ENCODE measurements around the gene REM1. TPM values are rescaled to one million over a fixed set of nuclear protein-coding genes. Genes with fewer than 3 reads are reported as not detected.
A peak's percentile ranks its signal among the peaks of the same experiment; 100 is the strongest.
"Not testable (repeated sequence)": the region's sequence is repeated elsewhere in the genome, so short reads cannot be mapped to it uniquely, and the experiment has no call there.

Gene REM1, protein sequence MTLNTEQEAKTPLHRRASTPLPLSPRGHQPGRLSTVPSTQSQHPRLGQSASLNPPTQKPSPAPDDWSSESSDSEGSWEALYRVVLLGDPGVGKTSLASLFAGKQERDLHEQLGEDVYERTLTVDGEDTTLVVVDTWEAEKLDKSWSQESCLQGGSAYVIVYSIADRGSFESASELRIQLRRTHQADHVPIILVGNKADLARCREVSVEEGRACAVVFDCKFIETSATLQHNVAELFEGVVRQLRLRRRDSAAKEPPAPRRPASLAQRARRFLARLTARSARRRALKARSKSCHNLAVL
- total RNA-seq (1 to 10 TPM in 6 of 7 donors, under 1 TPM in 1; 0.79 to 8.1 (median 1.7) TPM), polyA plus RNA-seq (1 to 10 TPM; 1.2 to 1.6 (median 1.4) TPM)
- long read RNA-seq, donor 1, partial matches to known transcripts, result 0 of 1 reads
- long read RNA-seq, donor 1, other reads (novel, unspliced or antisense), result 0 of 1 reads
- long read RNA-seq, donor 2, partial matches to known transcripts, result 0 of 4 reads
- long read RNA-seq, donor 2, other reads (novel, unspliced or antisense), result 0 of 4 reads

DNA sequence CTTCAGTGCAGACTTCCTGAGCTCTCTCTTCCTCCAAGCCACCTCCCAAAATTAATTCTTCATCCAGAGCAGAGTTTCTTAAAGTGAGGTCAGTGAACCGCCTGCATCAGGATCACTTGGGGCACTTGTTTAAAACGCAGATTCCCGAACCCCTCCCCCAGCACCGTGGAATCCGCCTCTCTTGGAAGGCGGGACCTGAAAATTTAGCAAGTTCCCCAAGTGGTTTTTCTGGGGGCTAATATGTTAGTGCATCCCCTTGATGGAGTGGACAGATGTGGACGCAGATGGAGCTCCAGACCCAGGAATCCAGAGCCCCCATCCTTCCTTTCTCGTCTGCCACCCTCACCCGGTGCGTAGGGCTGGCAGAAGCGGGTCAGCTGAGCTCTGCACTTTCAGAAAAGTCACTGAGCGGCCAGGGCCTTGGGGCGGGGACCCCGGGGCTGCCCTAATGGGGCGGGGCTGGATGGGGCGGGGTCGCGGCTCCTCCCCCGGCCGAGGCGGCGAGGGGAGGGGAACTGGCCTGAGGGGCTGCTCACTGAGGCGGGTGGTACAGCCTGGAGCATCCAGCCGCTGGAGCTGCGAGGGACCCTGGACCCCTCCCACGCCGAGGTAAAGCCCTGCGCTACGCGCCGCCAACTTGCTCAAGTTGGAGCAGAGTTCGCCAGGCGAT lies at the start of gene REM1, which contains the start of gene DEFB124:
TSS of gene REM1 (plus strand) at position 531 of the 670 bp plus-strand sequence. CDS start 1,158 bp downstream, outside the sequence.
TSS of gene DEFB124 (minus strand) at position 370 of the 670 bp plus-strand sequence. CDS start 2,114 bp downstream, outside the sequence.
- Histone ChIP-seq H3K9me3 (no peaks in the 10 kb centered on the region), H3K27me3 (replicated peaks in 1 of 7) (peaks cover 0 to 42% (median 16%) of the 10 kb centered on the region in 7 donors), H3K36me3 (no peaks in the 10 kb centered on the region), H3K4me3 (peak within 1 kb of the TSS; percentile 16 to 63 (median 26)), H3K4me1 (peaks cover 5 to 23% (median 15%) of the 10 kb centered on the region in 6 donors), H3K27ac (peak within 1 kb of the TSS in 5 of 8 donors; percentile 14 to 57 (median 46))
- WGBS, 5 donors, result 6 to 18% (median 7%) methylated on average over 18 to 33 of the region's 33 CpGs
- TF ChIP-seq POLR2AphosphoS5 (IDR thresholded peaks at IDR 0.05) (peak in 1 of 3 donors; percentile 46), POLR2A (IDR thresholded peaks at IDR 0.05) (no peak)
- intact Hi-C loops (cut with DNase I; ENCODE audit: low total_unique reads), result no loop called here
- no peak for DNase-seq

DNA sequence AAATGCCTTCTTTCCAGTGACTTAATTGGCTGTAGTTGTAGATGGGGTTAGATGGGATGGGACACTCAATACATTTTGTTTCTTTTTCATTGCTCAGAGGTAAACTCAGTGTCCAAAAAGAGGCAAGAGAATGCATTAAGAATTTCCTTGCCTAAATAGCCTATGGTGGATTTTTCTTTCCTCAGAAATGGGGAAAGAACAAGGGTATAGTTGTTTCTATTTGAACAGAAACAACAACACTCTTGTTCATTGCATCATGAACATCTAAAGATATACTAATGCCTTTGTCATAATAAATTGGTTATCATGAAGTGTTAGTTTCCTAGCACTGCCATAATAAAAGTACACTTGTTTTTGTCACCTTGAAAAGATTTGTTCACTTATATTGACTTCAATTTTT lies 49.3 kb upstream of the REM1 start:
- intact Hi-C loops (cut with DNase I; ENCODE audit: low total_unique reads), result no loop called here
- Histone ChIP-seq H3K9me3 (peaks cover 0 to 11% (median 0%) of the 10 kb centered on the region in 8 donors), H3K4me3 (no peak overlapping the region), H3K27me3 (replicated peaks in 1 of 7) (peaks cover 0 to 9% (median 0%) of the 10 kb centered on the region in 7 donors), H3K27ac (no peak overlapping the region), H3K36me3 (no peaks in the 10 kb centered on the region), H3K4me1 (peaks cover 0 to 4% (median 0%) of the 10 kb centered on the region in 6 donors)
- no peak for DNase-seq
- TF ChIP-seq POLR2AphosphoS5 (IDR thresholded peaks at IDR 0.05) (no peak), POLR2A (IDR thresholded peaks at IDR 0.05) (no peak)
- TF ChIP-seq, protein P1, sequence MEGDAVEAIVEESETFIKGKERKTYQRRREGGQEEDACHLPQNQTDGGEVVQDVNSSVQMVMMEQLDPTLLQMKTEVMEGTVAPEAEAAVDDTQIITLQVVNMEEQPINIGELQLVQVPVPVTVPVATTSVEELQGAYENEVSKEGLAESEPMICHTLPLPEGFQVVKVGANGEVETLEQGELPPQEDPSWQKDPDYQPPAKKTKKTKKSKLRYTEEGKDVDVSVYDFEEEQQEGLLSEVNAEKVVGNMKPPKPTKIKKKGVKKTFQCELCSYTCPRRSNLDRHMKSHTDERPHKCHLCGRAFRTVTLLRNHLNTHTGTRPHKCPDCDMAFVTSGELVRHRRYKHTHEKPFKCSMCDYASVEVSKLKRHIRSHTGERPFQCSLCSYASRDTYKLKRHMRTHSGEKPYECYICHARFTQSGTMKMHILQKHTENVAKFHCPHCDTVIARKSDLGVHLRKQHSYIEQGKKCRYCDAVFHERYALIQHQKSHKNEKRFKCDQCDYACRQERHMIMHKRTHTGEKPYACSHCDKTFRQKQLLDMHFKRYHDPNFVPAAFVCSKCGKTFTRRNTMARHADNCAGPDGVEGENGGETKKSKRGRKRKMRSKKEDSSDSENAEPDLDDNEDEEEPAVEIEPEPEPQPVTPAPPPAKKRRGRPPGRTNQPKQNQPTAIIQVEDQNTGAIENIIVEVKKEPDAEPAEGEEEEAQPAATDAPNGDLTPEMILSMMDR (IDR thresholded peaks at IDR 0.05 in 8 of 11, conservative IDR thresholded peaks at IDR 0.05 in 3 of 11), result no peak

DNA sequence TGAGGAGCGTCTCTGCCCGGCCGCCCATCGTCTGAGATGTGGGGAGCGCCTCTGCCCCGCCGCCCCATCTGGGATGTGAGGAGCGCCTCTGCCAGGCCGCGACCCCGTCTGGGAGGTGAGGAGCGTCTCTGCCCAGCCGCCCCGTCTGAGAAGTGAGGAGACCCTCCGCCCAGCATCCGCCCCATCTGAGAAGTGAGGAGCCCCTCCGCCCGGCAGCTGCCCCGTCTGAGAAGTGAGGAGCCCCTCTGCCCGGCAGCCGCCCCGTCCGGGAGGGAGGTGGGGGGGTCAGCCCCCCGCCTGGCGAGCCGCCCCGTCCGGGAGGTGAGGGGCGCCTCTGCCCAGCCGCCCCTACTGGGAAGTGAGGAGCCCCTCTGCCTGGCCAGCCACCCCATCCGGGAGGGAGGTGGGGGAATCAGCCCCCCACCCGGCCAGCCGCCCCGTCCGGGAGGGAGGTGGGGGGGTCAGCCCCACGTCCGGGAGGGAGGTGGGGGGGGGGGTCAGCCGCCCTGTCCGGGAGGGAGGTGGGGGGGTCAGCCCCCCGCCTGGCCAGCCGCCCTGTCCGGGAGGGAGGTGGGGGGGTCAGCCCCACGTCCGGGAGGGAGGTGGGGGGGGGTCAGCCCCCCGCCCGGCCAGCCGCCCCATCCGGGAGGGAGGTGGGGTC lies 48.1 kb upstream of the REM1 start:
- DNase-seq; H3K4me1 ChIP-seq; H3K36me3 ChIP-seq; intact Hi-C loops (cut with DNase I; ENCODE audit: low total_unique reads); H3K27ac ChIP-seq; H3K27me3 ChIP-seq (replicated peaks in 1 of 7); H3K4me3 ChIP-seq: not testable (repeated sequence)
- WGBS, 5 donors, result 91 to 98% (median 95%) methylated on average over 6 to 45 of the region's 48 CpGs; no CpG with 5 or more reads in 1 of the 5 donors
- H3K9me3 ChIP-seq, result peaks cover 0 to 11% (median 0%) of the 10 kb centered on the region in 8 donors

DNA sequence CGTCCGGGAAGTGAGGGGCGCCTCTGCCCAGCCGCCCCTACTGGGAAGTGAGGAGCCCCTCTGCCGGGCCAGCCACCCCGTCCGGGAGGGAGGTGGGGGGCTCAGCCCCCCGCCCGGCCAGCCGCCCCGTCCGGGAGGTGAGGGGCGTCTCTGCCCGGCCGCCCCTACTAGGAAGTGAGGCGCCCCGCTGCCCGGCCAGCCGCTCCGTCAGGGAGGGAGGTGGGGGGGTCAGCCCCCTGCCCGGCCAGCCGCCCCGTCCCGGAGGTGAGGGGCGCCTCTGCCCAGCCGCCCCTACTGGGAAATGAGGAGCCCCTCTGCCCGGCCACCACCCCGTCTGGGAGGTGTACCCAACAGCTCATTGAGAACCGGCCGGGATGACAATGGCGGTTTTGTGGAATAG lies 47.5 kb upstream of the REM1 start:
- DNase-seq; H3K27me3 ChIP-seq (replicated peaks in 1 of 7); H3K27ac ChIP-seq; H3K4me1 ChIP-seq; H3K36me3 ChIP-seq; H3K4me3 ChIP-seq; intact Hi-C loops (cut with DNase I; ENCODE audit: low total_unique reads): not testable (repeated sequence)
- 91 to 98% (median 93%) methylated on average over 7 to 31 of the region's 31 CpGs for WGBS, 5 donors
- peaks cover 0 to 11% (median 0%) of the 10 kb centered on the region in 8 donors for H3K9me3 ChIP-seq

DNA sequence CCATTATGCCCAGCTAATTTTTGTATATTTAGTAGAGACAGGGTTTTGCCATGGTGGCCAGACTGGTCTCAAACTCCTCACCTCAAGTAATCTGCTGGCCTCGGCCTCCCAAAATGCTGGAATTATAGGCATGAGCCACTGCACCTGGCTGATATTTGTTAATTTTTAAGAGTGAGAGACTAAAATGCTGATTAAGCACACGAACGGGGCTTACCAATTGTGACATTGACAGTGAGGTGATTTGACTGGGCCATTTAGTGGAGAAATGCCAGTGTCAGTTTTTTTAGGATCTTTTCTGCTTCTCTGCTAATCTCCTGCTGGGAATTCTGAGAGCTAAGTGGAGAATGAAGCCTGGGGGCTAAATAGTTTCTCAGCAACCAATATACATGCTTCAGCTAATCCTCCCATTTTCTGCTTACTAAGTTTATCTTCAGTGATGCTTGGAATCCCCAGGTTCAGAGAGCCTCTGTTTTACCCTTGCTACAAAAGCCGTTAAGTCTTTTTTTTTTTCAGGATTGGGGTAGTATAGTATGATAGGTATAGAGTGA lies 44.4 kb upstream of the REM1 start:
- TF ChIP-seq POLR2A (IDR thresholded peaks at IDR 0.05), result no peak
- TF ChIP-seq, protein P1 (IDR thresholded peaks at IDR 0.05 in 8 of 11, conservative IDR thresholded peaks at IDR 0.05 in 3 of 11), result no peak
- 59 to 77% (median 63%) methylated on average over 4 of the region's 4 CpGs for WGBS, 5 donors

More for the DNA sequence above, 44.4 kb upstream of the REM1 start:
- Histone ChIP-seq H3K4me3 (no peak overlapping the region), H3K9me3 (peaks cover 0 to 11% (median 0%) of the 10 kb centered on the region in 8 donors), H3K27me3 (replicated peaks in 1 of 7) (peaks cover 0 to 4% (median 0%) of the 10 kb centered on the region in 7 donors), H3K36me3 (no peaks in the 10 kb centered on the region), H3K4me1 (peaks cover 0 to 4% (median 0%) of the 10 kb centered on the region in 6 donors), H3K27ac (peak overlapping the region in 5 of 8 donors; percentile 27 to 64 (median 40))
- intact Hi-C loops (cut with DNase I; ENCODE audit: low total_unique reads), result no loop called here
- DNase-seq, result no peak
